Measurements from ENCODE around the gene AQP10. TPM values are rescaled to one million over a fixed set of nuclear protein-coding genes. Genes with fewer than 3 reads are reported as not detected.
"Not testable (repeated sequence)": the region's sequence is repeated elsewhere in the genome, so short reads cannot be mapped to it uniquely, and the experiment has no call there.

Gene AQP10
- polyA plus RNA-seq, 4 donors, result 0.09 to 0.41 TPM; not detected in 2

DNA sequence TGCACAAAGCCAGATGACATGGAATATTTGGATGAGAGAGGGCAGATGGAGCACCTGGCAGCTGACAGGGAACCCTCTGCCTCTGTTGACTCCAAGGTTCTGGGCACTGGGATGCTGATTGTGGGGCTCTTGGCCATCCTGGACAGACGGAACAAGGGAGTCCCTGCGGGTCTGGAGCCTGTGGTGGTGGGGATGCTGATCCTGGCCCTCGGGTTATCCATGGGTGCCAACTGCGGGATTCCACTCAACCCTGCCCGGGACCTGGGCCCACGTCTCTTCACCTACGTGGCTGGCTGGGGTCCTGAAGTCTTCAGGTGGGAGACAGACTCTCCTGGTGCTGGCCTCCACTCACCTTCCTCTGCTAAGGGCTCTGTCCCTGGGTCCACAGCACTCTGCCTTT is 2.6 kb downstream of the AQP10 start:
- DNase-seq (ENCODE audit: low read depth in 4 of 4, low spot score in 3 of 4), result no peak

DNA sequence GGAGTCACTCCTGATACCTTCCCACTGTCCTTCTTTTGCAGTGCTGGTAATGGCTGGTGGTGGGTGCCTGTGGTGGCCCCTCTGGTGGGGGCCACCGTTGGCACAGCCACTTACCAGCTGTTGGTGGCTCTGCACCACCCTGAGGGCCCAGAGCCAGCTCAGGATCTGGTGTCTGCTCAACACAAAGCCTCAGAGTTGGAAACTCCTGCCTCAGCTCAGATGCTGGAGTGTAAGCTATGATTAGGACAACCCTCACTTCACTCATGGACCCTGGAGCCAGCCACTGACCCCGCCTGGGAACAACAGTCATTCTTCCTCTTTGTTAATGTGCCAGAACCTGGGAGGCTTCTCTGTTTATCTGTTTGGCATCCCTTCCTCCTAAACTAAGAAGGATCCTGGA is 3.3 kb downstream of the AQP10 start:
- DNase-seq (ENCODE audit: low read depth in 4 of 4, low spot score in 3 of 4), result no peak

DNA sequence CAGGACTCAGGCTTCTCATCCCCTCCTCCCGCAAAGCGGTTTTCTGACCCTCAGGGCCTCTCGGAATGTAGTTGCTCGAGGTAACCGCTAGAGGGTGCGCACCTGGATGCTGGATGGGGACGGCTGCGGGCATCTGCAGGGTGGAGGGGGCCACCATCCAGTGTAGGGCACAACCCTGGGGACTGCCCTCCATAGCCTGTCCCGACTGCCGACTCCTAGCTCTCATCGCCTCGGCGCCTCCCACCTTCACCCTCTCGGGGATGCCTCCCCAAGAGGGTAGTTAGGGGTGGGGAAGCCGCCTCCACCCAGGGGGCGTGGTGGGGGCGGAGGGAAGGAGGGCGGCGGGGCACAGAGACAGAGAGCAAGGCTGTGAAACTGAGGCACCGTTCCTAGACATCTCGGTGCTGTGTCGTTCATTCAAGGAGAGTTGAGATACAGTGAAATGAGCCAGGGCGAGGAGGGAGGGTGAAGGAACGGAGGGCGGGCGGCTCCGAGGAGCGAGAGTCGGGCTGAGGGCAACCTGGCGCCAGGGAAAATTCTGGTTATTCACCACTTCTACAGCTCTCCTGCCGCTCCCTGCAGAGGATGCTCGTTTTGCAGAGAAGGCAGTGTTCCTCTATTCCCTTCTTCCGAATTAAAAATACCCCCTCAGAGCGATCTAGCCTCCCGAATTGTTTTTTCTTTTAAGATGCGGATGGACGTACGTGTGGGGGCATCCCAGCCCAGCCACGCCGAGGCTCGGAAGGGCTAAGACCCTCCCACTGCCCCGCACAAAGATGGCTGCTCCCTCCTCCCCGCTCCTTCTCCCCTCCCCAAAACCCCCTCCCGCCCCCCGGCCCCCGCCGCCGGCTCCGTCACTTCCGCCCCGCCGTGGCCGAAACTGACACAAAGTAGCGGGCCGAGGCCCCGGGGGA is 4.0 kb downstream of the AQP10 start, which contains the start of gene ATP8B2:
TSS of gene ATP8B2 (plus strand) at position 857 of the 914 bp plus-strand sequence. CDS start 2,617 bp downstream, outside the sequence.
- peak in 3 of 4 donors; percentile 60 to 72 (median 70) for DNase-seq (ENCODE audit: low read depth in 4 of 4, low spot score in 3 of 4)

DNA sequence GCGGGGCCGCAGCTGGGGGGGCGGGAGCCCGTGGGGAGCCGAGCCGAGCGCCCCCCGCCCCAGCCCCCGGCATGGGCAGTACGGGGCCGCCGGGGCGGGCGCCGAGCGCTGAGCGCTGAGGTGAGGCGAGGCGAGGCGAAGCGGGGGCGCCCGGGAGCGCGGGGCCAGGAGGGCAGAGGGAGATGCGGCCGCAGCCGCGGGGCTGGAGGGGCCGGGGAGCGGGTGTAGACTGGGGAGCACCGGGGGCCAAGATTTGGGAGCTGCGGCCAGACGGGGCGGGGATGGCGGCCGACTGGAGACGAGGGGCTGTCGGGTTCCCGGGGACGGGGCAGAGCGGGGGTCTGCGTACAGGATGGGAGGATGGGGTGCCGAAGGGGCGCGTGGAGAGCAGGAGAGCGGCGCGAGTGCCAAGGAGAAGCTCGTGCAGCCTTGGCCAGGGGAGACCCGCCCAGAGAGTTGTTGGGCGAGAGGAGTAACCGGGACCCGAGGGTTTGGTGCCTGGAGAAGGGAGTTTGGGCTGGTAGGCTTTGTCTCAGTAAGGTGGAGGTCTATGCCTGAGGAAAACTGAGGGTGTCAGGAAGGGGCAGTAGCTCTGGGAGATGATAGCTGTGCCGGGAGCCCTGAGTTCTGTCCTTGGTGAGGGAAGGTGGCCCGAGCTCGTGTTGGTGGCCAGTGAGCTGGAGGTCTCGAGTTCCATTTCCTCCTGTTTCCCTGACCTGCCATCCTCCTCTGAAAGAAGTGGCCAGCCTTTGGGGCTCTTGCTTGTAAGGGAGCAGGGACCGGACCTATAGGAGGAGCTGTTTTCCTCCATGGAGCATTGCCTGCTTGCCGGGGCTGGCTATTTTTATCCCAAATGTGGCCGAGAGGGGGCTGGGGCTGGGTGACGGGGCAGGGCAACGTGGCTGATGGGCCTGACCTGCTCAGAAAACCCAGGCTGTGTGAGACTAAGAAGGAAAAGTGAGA is 5.0 kb downstream of the AQP10 start:
- DNase-seq (ENCODE audit: low read depth in 4 of 4, low spot score in 3 of 4), result peak in 3 of 4 donors; percentile 37 to 40 (median 39)

DNA sequence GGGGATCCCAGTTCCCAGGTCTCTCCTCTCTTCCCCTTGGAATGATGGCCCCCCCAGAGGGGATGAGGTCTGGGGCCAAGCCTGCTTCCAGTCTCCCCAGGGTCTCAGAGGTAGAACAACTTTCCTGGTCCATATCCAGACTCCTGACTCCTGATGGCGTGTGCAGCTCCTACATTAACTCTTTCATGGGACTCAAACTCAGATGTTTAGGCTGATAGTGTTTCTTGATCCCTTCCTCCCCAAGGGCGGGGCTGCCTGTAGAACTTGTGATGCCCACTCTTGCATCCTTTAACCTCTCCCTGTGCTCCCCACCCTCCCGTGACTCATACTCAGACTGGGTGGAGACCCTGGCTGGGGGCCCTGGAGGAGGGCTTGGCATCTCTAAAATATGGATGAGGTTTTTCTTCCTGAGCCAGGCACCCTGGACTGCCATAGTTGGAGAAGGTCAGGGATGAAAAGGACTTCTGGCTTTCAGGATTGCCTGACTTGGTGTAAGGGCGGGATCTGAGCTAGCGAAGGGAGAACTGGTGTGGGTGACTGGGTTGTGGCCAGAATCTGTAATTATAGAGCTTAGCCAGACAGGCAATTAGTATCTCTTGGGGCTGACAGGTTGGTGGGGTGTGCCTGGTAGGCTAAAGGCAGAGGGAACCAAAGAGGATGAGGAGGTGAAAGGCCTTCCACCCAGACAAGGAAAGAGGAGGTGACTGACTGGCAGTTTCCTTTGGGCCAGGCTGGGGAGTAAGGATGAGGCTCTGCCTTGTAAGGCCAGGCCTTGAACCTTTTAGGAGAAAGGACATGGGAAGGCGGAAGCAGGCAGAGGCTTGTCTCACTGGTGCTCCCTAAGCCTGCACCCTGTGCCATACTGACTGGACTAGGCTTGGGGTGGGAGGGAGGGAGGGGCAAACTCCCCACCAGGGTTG is 5.9 kb downstream of the AQP10 start:
- DNase-seq (ENCODE audit: low read depth in 4 of 4, low spot score in 3 of 4), result no peak

DNA sequence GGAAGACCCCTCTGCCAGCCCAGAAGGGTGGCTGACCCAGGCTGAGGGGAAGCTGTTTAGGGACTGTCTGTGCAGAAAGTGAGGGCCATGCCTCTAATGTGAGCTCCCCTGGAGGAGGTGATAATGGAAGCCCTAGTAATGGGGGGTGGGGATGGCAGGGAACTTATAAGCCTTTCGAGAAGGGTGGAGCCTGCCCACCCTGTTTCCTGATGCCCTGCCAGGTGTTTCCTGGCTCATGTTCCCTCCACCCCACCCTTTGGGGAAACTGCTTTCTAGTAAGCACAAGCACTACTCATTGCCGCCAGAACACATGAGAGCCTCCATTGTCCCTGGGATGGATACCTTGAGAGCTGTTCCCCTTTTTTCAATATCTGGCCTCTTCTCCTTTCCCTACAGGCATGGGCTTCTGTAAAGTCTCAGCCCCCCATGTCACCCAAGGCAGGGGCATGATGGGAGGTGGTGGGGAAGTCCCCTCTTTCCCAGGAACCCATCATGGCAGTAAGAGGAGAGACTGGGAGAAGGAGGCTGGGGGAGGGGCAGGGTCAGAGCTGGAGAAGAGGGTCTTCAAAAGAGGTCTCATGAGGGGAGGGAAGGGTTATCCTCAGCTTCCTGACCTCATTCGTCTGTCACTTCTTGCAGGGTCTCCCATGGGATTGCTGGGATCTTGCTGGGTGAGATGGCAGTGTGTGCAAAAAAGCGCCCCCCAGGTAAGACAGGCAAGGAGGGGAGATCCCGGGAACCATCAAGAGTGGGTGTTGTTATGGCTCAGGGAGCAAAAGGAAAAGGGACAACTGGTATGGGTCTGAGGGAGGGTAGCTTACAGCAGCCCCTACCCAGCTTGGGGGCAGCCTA is 6.8 kb downstream of the AQP10 start:
- DNase-seq (ENCODE audit: low read depth in 4 of 4, low spot score in 3 of 4), result no peak

DNA sequence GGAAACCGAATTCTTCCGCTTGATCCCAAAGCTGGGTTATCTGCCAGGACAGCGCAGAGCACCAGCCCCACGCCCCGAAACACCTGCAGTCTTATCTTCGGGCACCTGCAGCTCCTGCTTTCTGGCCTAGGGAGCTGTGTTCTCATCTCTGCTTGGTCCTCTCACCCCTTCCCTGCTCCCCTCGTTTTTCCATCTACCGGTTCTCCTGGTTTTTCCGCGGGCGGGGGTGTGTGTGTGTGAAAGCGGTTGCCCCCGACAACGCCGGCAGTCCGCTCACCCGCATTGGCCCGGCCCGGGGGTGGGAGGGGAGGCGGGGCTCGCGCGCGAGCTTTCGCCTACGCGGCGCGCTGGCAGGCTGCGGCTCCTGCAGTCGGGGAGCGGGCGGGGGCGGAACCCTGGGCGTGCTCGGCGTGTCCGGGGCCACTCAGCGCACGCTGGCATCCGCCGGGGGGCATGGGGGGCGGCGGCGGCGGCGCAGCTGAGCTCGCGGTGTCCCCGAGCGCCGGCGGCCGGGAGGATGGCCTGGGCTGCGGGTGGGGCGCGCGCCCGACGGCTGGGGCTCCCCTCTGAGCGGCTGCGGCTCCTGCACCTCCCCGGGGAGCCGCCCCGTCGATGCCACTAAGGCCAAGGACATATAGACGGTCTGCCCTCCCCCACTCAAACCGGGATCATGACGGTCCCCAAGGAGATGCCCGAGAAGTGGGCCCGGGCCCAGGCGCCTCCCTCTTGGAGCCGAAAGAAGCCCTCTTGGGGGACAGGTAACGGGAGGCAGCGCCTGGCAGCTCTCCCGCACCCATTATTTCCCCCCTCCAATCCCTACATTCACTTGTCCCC is 7.6 kb downstream of the AQP10 start:
- DNase-seq (ENCODE audit: low read depth in 4 of 4, low spot score in 3 of 4), result peak in 3 of 4 donors; percentile 39 to 63 (median 41)

DNA sequence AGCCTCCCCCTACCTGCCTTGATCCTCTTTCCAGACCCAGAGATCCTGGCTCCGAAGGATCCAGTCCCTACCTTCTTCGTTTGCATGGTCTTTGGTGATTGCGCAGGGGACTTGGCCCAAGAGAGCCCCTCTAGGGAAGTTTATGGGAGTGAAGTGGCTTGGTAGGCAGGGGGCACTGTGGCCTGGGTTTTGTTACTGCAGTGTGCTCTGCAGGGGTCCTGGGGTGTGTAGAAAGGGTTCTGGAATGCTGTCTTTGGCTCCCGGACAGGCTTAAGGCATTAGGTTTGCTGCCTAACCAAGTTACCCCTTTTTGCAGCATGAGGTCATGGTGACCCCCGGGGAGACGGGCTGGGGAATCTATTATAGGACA is 8.2 kb downstream of the AQP10 start:
- DNase-seq (ENCODE audit: low read depth in 4 of 4, low spot score in 3 of 4), result no peak

DNA sequence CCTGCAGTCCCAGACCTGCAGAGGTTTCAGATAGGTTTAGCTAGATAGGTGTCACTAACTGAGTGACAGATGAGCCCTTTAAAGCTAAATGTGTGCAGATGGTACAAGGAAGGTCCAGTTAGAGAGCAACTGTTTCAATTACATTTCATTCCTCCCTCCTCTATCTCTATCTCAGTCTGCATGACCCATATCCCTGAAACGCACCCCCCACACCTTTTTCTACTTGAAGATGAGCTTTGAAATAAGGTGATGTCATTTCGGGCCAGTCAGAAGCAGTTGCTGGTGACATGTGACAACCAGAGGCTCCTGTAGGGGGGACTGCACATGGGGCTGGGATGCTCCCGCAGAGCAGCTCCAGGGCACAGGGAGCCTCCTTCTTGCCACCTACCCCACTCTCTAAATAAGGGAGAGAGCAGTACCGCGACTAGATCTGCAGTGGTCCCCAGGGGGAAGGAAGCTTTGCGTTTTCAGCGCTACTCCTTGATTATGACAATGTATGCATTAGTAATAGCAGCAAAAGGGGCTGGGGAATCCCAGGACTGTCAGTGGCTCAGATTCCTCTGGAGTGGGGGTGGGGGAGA is 8.7 kb downstream of the AQP10 start:
- no peak for DNase-seq (ENCODE audit: low read depth in 4 of 4, low spot score in 3 of 4)

DNA sequence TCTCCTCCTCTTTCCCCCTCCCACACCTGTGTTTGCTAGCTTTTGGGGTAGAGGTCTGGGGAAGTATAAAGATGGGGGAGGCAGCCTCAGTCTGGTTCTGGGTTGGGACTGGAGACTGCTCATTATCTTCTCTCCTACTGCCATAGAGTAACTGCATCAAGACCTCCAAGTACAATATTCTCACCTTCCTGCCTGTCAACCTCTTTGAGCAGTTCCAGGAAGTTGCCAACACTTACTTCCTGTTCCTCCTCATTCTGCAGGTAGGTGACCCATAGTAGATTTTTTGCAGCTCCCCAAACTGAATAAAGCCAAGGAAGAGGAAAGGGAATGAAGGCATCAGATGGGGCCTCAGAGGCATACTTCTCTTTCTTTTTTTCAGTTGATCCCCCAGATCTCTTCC is 9.8 kb downstream of the AQP10 start:
- no peak for DNase-seq (ENCODE audit: low read depth in 4 of 4, low spot score in 3 of 4)

DNA sequence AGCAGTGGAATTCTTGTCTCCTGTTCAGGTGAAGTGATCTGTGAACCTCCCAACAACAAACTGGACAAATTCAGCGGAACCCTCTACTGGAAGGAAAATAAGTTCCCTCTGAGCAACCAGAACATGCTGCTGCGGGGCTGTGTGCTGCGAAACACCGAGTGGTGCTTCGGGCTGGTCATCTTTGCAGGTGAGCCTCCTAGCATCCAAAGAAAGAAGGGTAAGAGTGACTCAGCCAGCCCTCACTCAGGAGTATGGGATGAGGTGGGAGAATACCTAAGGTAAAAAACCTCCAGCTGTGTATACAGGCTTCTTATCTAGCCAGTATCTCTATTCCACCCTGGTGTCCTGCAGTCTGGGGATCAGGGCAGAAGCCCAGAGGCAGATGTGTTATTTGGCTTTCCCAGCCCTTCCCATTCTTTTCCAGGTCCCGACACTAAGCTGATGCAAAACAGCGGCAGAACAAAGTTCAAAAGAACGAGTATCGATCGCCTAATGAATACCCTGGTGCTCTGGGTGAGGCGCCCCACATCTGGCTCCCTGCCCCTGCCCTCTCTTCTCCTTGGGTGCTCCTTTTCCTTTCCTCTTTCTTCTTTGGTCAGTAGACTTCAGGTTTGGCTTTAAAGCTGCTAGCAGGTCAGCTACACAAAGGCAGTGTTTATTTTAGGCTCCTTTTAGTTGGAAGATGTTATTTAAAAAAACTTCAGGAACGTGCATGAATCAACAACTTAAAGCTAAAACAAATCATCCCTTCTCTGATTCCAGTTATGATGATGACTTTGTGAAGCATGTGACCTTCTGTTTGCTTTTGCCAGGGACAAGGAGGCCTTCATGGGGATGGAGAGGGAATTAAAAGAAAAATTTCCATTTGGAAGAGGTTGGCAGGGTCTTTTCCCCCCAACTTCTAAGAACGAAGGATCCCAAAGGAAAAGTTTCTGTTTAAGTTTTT is 13.5 kb downstream of the AQP10 start:
- DNase-seq (ENCODE audit: low read depth in 4 of 4, low spot score in 3 of 4), result no peak

DNA sequence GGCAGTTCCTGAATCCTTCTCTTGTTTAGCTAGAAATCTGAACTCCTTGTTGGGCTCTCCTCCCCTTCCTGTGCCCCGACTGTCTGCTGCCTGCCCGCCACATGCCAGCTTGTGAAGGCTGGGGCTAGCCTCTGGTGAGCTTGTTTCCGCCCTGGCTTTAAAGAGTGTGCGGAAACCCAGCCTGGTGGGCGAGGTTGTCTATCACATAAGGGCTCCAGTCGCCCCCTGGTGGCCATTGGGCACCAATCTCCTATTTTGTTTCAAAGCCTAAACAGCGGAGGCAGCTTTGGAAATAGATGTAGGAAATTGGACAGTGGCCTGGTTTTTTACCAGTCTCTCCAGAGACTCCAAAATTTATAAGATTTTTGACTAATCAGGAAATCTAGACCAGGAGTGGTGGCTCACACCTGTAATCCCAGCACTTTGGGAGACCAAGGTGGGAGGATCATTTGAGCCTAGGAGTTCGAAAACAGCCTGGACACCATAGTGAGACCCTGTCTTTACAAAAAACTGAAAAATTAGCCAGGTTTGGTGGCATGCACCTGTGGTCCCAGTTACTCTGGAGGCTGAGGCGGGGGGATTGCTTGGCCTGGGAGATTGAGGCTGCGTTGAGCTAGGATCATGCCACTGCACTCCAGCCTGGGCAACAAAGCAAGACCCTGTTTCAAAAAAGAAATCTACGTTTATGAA is 14.3 kb downstream of the AQP10 start:
- DNase-seq (ENCODE audit: low read depth in 4 of 4, low spot score in 3 of 4), result peak in 1 of 4 donors; percentile 67

DNA sequence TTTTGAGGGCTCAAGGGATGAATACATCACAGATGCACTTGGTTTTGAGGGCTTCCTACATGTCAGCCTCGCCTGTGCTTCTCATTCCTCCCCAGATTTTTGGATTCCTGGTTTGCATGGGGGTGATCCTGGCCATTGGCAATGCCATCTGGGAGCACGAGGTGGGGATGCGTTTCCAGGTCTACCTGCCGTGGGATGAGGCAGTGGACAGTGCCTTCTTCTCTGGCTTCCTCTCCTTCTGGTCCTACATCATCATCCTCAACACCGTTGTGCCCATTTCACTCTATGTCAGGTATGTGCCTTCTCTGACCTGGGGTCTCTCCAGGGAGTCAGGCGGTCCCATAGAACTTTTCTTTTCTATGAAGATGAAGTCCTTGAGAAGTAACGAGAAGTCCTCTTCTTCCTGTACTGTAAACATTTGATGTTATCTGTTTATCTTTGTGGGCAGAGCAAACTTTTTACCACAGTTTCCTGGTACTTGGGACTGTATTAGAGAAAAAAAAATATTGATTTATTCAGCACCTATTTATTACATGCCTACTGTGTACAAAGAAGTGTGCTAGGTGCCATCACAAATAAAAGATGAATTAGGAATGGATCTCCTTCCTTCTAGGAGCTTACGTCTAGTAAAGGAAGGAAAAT is 16.5 kb downstream of the AQP10 start:
- no peak for DNase-seq (ENCODE audit: low read depth in 4 of 4, low spot score in 3 of 4)

DNA sequence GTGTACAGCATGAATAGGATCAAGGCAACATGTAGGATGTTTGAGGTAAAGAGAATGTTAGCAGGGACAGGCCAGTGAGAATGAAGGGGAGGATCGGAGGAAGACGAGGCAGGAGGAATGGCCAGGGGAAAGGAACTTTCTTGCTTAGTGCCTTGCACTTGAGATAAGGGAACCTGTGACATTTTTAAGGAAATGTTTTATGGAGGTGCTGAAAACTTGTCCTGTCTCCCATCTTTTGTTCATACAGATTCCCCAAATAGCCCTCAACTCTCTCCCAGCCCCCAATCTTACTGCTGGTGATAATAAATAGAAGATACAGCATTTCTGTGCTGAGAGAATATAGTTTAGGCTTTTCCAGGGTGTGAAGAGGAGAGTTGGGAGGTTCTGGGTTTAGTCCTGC is 18.0 kb downstream of the AQP10 start:
- DNase-seq (ENCODE audit: low read depth in 4 of 4, low spot score in 3 of 4), result no peak

DNA sequence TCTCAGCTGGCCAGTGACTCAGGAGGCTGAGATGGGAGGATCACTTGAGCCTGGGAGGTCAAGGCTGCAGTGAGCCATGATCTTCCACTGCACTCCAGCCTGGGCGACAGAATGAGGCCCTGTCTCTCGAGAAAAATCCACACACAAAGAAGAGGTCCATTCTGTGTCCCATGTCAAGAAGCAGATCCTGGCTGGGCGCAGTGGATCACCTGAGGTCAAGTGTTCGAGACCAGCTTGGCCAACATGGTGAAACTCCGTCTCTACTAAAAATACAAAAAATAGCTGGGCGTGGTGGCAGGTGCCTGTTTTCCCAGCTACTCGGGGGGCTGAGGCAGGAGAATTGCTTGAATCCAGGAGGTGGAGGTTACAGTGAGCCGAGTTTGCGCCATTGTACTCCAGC is 20.5 kb downstream of the AQP10 start:
- not testable (repeated sequence) for DNase-seq (ENCODE audit: low read depth in 4 of 4, low spot score in 3 of 4)

DNA sequence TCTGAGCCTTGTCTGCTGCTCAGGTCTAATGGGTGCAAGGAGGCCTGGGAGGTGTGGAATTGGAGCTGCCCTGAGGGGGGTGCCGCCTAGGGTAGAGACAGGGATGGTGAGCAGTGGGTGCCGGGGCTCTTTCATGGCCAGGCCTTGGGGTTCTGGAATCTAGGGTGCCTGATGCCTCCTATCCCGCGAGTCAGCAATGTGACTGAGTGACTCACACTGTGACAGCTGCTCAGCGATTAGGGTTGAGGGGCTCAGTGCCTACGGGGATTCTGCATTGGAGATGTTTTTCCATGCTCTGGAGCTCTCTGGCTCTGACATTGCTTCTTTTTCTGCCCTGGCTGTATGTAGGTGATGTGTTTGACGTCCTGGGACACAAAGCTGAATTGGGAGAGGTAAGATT is 21.2 kb downstream of the AQP10 start:
- no peak for DNase-seq (ENCODE audit: low read depth in 4 of 4, low spot score in 3 of 4)
